Measurements from ENCODE around the gene ARHGAP9. TPM values are rescaled to one million over a fixed set of nuclear protein-coding genes. Genes with fewer than 3 reads are reported as not detected.
"Not testable (repeated sequence)": the region's sequence is repeated elsewhere in the genome, so short reads cannot be mapped to it uniquely, and the experiment has no call there.

The ARHGAP9 gene
- total RNA-seq, 1 donor from 2014 or later = 10.0 TPM

DNA sequence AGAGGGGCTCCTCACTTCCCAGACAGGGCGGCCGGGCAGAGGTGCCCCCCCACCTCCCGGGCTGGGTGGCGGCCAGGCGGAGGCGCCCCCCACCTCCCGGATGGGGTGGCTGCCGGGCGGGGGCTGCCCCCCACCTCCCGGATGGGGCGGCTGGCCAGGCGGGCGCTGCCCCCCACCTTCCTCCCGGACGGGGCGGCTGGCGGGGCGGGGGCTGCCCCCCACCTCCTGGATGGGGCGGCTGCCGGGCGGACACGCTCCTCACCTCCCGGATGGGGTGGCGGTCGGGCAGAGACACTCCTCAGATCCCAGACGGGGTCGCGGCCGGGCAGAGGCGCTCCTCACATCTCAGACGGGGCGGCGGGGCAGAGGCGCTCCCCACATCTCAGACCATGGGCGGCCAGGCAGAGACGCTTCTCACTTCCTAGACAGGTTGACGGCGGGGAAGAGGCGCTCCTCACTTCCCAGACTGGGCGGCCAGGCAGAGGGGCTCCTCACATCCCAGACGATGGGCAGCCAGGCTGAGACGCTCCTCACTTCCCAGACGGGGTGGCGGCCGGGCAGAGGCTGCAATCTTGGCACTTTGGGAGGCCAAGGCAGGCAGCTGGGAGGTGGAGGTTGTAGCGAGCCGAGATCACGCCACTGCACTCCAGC lies 15.5 kb upstream of the ARHGAP9 start:
- not testable (repeated sequence) for DNase-seq (ENCODE audit: low spot score)

DNA sequence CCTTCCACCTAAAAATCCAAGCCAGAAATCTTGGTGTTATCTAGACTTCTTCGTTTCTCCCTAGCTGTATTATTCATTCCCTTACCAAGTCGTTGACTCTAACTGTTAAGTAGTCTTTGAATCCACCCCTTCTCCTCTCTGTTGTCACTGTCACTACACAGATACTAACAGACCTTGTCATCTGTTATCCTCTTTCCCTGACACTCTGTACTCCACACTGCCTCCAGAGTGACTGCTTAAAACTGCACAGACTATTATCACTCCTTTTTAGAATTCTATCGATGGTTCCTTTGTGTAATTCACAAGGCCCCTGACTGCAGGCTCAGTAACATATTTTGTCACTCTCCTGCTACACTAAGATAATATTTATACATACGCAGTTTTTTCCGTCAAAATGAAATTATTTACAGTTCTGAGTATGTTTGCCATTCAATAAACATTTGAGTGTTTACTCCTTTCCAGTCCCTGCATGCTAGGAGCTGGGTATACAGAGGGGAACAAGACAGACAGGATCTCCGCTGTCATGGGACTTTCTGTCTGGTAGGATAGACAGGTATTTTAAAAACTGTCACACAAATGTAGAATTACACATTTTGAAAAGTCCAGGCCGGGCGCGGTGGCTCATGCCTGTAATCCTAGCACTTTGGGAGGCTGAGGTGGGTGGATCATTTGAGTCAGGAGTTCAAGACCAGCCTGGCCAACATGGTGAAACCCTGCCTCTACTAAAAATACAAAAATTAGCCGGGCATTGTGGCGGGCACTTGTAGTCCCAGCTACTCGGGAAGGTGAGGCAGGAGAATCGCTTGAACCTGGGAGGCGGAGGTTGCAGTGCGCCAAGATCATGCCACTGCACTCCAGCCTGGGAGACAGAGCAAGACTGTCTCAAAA lies 12.0 kb upstream of the ARHGAP9 start:
- DNase-seq (ENCODE audit: low spot score) = no peak

GRCh38 chr12:57490126-57490525 lies 10.5 kb upstream of the ARHGAP9 start:
- no peak for DNase-seq (ENCODE audit: low spot score)

- DNase-seq (ENCODE audit: low spot score) = no peak
Measured at GRCh38 chr12:57489157-57489641, 9.5 kb upstream of the ARHGAP9 start.

DNA sequence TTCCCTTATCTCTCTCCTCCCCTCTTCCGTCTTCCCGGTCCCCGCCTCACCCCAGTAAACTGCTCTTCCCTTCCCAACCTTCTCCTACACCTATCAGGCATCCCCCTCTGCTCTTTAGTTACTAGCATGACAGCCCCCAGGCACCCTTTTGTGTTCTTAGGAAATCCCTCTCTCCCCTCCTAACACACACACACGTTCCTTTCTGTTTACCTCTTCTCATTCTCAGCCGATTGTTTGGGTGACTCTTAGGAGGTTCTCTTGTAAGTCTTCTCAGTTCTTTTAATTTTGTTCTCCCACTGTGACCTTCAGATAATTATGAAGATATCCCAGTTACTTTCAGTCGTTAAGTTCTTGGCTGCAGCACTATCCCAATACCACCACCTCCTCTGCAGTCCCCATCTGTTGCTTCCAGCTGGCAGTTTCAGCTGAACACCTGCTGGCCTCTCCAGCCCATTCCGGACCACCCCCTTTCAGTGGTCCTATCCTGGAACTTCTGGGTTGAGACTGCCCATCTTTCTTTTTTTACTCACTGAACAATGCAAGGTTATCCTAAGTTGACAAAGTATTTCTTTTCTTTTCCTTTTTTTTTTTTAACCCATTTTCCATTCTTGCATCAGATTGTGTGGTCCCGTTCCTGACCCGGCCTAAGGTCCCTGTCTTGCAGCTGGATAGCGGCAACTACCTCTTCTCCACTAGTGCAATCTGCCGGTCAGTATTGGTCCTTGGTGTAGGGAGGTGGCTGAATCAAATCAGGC lies 8.9 kb upstream of the ARHGAP9 start:
- no peak for DNase-seq (ENCODE audit: low spot score)

DNA sequence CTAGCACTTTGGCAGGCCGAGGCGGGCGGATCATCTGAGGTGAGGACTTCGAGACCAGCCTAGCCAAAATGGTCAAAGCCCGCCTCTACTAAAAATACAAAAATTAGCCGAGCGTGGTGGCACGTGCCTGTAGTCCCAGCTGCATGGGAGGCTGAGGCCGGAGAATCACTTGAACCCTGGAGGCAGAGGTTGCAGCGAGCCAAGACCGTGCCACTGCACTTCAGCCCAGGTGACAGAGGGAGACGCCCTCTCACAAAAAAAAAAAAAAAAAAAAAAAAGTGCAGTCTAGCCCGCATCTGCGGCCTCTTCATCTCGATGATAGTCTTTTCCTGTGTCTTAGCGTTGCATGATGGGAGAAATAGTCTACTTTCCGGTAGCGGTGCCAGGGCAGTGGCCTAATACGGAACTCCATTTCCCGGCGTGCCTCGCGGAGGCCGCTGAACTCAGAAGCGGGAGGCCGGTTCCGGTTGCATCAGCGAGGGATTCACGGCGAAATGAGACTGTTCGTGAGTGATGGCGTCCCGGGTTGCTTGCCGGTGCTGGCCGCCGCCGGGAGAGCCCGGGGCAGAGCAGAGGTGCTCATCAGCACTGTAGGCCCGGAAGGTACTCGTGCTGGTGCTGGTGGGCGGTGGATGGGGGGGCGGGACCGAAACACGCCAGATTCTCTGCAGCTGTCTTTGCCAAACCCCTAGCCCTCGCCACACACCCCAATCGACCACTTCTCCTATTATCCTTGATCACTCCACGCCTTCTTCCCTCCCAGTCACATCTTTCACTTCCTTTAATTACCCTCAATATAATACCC lies 8.1 kb upstream of the ARHGAP9 start, which contains the start of gene MARS1:
Gene MARS1, plus strand, starts transcription at position 472 of the 805 bp plus-strand sequence. Its CDS starts 23 bp downstream, at position 495.
- peak; percentile 95 for DNase-seq (ENCODE audit: low spot score)

DNA sequence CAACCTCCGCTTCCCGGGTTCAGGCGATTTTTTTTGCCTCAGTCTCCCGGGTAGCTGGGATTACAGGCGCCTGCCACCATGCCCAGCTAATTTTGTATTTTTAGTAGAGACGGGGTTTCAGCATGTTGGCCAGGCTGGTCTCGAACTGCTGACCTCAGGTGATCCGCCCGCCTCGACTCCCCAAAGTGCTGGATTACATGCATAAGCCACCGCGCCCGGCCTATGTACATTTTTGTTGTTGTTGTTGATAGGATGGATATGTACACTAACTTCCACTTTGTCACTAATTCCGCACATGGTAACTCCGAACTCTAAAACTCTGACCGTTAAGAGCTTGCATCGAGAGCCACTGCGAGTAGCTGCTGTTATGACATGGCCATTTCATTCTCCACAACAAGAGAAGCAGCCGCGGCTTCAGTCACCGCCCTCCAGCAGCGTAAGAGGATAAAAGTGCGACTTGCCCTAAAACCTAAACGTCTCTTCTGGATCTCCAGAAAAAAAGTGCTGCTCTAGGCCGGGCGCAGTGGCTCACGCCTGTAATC lies 7.5 kb upstream of the ARHGAP9 start:
- DNase-seq (ENCODE audit: low spot score) = no peak

DNA sequence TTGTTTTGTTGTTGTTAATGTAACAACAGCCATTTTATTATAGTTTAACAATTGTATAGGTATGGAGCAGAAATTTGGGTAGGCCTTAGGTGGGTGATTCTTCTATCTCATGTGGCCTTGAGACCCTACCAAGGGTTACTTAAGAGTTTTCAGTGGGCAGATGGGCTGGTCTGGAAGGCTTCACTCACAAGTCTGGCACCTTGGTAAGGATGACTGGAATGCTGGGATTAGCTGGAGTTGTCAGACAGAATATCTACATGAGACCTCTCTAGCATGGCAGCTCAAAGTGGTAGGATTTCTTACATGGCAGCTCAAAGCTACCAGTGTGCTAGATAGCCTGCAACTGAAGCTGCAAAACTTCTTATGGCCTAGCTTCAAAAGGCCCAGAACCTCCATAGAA lies 6.0 kb upstream of the ARHGAP9 start:
- DNase-seq (ENCODE audit: low spot score) = no peak

- no peak for DNase-seq (ENCODE audit: low spot score)
Measured at GRCh38 chr12:57483466-57483865, 3.8 kb upstream of the ARHGAP9 start.

- DNase-seq (ENCODE audit: low spot score) = no peak
Measured at GRCh38 chr12:57481671-57482070, 2.0 kb upstream of the ARHGAP9 start.

GRCh38 chr12:57479043-57479375 lies 657 bp downstream of the ARHGAP9 start:
- DNase-seq (ENCODE audit: low spot score) = no peak

GRCh38 chr12:57477710-57478681 lies 1.7 kb downstream of the ARHGAP9 start:
- no peak for DNase-seq (ENCODE audit: low spot score)

GRCh38 chr12:57476993-57477709 lies 2.5 kb downstream of the ARHGAP9 start:
- no peak for DNase-seq (ENCODE audit: low spot score)

DNA sequence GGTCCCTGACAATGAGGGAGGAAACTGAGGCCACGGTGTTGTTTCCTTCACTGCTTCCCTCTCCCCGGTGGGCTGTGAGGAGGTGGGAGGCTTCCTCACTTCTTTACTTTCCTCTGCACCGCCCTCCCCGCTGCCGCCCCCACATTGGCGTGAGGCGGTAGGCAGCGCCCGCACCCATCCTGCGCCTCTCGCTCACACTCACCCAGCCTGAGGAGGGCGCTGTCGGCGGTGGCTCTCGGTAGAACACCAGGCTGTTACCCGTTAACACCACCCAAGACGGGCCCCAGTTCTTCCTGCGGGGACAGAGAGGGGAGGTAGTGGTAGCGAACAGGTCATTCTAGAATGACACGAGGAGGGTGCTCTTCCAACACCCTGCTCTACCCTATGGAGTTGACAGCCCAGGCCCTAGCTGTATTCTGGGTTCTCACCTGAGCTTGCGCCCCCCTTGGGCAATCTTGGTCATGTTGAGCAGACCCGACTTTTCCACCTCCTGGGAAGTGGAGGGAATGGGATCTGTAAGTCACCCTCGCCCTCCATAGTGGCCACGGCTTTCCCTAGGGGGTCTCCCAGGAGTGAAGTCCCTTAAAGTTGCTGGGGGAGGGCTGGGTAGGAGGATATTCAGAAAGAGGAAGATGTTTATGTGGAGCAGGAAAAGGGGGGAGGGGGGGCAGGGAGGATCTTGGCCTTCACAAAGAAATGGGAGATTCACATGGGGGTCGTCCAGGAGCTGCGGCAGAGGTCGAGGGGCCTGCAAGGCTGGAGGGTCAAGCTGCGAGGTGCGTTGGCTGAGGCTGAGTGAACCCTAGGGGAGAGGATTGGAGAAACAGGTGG lies 3.3 kb downstream of the ARHGAP9 start:
- no peak for DNase-seq (ENCODE audit: low spot score)

DNA sequence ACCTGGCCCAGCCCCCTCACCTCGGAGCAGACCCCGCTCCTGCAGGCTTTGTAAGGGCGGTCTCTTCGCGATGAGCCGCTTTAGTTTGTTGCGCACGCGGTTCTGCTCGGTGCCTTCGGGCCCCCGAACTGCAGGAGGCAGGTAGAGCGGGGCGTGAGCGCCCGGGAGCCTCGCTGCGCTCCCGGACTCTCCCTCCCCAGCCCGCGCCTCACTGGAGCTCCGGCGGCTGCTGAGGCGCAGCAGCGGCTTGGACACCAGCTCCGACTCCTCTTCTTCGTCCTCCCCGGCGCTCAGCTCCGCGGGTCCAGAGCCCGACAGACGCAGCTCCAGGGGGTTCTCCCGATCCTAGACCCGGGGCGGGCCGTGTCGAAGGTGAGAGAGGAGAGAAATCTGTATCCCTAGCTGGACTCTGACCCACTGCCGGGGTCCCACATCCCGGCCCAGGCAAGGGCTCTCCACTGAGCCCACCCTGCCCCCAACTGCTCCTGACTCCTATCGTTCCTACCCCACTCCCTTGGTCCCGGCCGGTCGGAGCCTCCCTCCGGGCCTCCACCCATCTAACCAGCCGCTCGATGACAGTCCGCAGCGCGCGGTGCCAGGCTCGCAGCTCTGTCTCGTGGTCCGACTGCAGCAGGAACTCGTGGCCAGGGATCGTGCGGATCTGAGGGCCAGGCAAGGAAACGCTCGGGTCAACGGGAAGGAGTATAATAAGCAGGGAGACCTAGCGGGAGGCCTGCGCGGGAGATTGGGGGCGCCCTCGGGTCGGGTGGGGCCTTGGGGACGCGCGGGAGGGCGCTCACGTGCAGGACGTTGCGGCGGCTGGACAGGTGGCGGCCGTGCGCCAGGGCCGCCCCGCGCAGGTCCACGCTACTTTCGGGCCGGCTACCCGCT lies 4.2 kb downstream of the ARHGAP9 start:
- DNase-seq (ENCODE audit: low spot score) = no peak

- DNase-seq (ENCODE audit: low spot score) = no peak
Measured at GRCh38 chr12:57474862-57475261, 4.8 kb downstream of the ARHGAP9 start.

DNA sequence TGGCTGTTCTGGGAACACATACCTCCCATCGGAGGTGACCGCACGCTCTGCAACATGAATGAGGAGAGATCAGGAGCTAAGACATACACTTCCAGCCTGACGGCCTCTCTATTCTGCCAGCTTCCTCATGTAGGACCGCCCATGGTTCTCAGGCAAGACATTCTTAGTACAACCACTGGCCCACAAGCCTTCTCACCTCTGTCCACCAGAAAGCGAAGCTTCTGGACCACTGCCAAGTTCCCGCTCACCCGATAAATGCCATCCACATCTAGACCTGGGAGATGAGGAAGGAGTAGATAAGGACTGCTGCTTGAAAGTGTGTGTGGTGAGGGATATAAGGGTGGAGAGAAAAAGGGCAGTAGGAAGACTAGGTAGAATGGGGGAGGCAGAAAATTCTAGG lies 5.2 kb downstream of the ARHGAP9 start:
- DNase-seq (ENCODE audit: low spot score) = no peak
